ENCODE measurements around the gene DFFB. TPM values are rescaled to one million over a fixed set of nuclear protein-coding genes. Genes with fewer than 3 reads are reported as not detected.
A peak's percentile ranks its signal among the peaks of the same experiment; 100 is the strongest.

DFFB gene
- total and polyA plus RNA-seq, 10 donors, result 6.3 to 13.8 (median 10.3) TPM

DNA sequence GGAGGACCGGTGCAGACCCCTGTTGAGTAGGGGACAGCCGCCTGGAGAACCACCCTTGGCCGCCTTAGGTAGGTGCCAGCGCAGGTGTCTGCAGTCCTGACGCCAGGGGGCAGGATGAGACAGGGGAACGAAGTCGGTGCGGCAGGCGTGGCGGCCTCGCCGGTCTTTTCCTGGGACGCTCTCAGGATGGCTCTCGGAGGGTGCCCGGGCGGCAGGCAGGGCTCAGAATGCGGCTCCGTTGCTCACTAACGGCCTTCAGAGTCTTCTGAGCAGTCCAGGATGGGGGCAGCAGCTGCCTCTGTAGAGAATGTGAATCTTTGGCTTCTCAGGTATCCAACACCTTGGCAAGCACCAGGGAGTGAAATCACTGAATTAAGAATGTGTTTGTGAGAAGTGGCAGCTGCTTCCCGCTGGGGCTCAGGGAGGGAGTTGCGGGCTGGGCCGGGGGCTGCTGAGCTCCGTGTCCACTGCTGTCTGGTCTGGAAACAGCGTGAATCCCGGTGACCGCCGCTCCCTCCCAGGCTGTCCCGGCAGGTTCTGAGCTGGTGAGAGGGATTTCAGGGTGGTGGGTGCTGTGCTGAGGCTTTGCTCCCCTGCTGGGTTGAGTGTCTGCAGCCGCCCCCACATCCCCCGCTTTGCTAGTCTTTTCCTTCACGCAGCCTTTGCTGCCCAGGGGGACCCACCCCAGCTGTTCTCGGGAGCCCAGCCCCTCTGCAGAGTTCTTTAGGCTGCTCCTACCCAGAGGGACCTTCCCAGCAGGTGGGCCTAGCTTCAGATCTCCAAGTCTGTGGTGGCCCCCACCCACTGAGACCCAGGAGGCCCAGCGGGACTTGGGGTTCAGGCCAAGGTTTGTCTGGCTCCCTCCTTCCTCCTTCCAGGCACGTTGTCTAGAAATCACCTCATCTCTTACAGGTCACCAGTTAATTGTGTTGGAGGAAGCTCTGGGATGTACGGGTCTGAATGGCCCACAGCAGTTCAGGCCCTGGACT is 53.9 kb downstream of the DFFB start:
- intact Hi-C loops (cut with DNase I; ENCODE audit: low total_unique reads), result loop anchor here (5.0 kb wide), 1 partner anchor 1836 kb away; no protein-coding TSS in a partner anchor
- Histone ChIP-seq H3K36me3 (no peaks in the 10 kb centered on the region), H3K27me3 (replicated peaks in 1 of 7) (peaks cover 0 to 20% (median 4%) of the 10 kb centered on the region in 7 donors), H3K27ac (no peak overlapping the region), H3K4me3 (no peak overlapping the region), H3K9me3 (no peaks in the 10 kb centered on the region), H3K4me1 (peaks cover 0 to 34% (median 14%) of the 10 kb centered on the region in 6 donors)
- 11 to 23% (median 23%) methylated on average over 16 to 35 of the region's 35 CpGs for WGBS, 5 donors
- TF ChIP-seq POLR2AphosphoS5 (IDR thresholded peaks at IDR 0.05) (no peak), CTCF (IDR thresholded peaks at IDR 0.05 in 8 of 11, conservative IDR thresholded peaks at IDR 0.05 in 3 of 11) (peak; percentile 64 to 86 (median 76)), POLR2A (IDR thresholded peaks at IDR 0.05) (no peak)
- peak; percentile 92 for DNase-seq

- Histone ChIP-seq H3K4me1 (peaks cover 0 to 25% (median 14%) of the 10 kb centered on the region in 6 donors), H3K9me3 (no peaks in the 10 kb centered on the region), H3K27me3 (replicated peaks in 1 of 7) (peaks cover 0 to 20% (median 4%) of the 10 kb centered on the region in 7 donors), H3K4me3 (no peak overlapping the region), H3K27ac (no peak overlapping the region), H3K36me3 (no peaks in the 10 kb centered on the region)
- intact Hi-C loops (cut with DNase I; ENCODE audit: low total_unique reads), result loop anchor here (5.0 kb wide), 1 partner anchor 1835 kb away; no protein-coding TSS in a partner anchor
- peak; percentile 71 for DNase-seq
- TF ChIP-seq CTCF (IDR thresholded peaks at IDR 0.05 in 8 of 11, conservative IDR thresholded peaks at IDR 0.05 in 3 of 11), result no peak
- 86 to 94% (median 89%) methylated on average over 15 to 38 of the region's 38 CpGs for WGBS, 5 donors
These were observed 54.9 kb downstream of the DFFB start for GRCh38 chr1:3911981-3912808.

GRCh38 chr1:3912809-3913685 is 55.8 kb downstream of the DFFB start:
- intact Hi-C loops (cut with DNase I; ENCODE audit: low total_unique reads), result loop anchor here (5.0 kb wide), 1 partner anchor 1834 kb away; no protein-coding TSS in a partner anchor
- peaks cover 0 to 26% (median 4%) of the 10 kb centered on the region in 7 donors for H3K27me3 ChIP-seq (replicated peaks in 1 of 7)
- no peak overlapping the region for H3K27ac ChIP-seq
- no peak for DNase-seq
- H3K4me1 ChIP-seq, result peaks cover 0 to 21% (median 13%) of the 10 kb centered on the region in 6 donors
- WGBS, 5 donors, result 85 to 92% (median 91%) methylated on average over 14 to 23 of the region's 23 CpGs
- H3K36me3 ChIP-seq, result no peaks in the 10 kb centered on the region
- H3K4me3 ChIP-seq, result no peak overlapping the region
- no peaks in the 10 kb centered on the region for H3K9me3 ChIP-seq
- no peak for TF ChIP-seq POLR2A (IDR thresholded peaks at IDR 0.05)
- no peak for TF ChIP-seq POLR2AphosphoS5 (IDR thresholded peaks at IDR 0.05)
- TF ChIP-seq CTCF (IDR thresholded peaks at IDR 0.05 in 8 of 11, conservative IDR thresholded peaks at IDR 0.05 in 3 of 11), result no peak
